ENCODE measurements around the gene BEND6. TPM values are rescaled to one million over a fixed set of nuclear protein-coding genes. Genes with fewer than 3 reads are reported as not detected.

BEND6 gene
- total and polyA plus RNA-seq, 2 of the 13 experiments (the other 11 are each of a cell fraction or from before 2014, with no cell fraction given) = 0.20 to 0.21 TPM

DNA sequence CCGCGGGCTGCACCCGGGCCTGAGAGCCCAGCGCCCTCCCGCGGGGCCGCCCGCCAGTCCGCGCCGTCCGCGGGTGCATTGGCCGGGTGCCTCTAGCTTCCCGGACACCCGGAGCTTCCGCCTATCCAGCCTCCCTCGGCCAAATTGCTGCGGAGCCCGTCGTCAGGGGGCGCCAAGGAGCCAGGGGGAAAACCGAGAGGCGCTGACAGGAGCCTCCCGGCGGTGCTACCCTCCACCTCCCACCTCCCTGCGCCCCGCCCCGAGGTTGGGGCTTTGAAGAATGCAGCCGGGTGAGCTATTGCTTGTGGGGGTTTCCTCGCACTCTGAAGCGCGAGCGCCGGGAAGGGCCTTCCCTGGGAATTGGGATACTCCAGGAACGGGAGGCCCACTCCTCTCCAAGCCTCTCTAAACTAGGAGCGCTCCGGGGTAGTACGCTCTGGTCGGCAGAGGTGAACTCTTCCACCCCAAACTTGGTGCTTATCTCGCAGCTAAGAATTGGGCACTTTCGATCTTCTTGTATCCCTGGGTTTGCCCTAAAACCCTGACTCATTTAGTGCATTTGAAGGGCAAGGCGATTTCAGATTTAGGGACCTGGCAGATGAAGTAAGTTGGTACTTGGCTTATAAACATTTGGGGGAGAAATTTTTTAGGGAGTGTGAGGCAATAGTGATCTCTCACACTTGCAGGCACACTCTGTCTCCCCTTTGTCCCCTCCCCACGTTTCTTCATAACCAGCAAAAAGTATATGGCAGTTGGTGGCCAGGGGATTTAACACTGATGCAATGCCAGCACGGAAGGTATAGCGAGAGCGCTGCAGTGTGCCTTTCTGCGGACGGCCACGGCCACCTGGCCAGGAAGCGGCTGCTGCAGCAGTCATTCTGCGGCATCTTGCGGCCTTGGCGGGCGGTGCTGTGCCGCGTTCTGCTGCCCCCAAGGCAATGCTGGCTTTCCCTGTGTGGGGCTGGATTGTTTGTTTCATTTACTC, 556 bp downstream of the BEND6 start (continued):
- TF ChIP-seq, protein P1, sequence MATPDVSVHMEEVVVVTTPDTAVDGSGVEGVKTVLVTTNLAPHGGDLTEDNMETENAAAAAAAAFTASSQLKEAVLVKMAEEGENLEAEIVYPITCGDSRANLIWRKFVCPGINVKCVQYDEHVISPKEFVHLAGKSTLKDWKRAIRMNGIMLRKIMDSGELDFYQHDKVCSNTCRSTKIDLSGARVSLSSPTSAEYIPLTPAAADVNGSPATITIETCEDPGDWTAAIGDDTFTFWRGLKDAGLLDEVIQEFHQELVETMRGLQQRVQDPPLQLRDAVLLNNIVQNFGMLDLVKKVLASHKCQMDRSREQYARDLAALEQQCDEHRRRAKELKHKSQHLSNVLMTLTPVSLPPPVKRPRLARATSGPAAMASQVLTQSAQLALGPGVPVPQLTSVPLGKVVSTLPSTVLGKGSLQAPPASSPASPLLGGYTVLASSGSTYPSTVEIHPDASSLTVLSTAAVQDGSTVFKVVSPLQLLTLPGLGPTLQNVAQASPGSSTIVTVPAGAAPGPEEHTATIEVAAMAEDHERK (CRISPR knock-in tag; IDR thresholded peaks at IDR 0.05; ENCODE audit: low read depth) = no peak
- TF ChIP-seq RXRA (CRISPR knock-in tag; IDR thresholded peaks at IDR 0.05) = peak; percentile 56
- no peak for TF ChIP-seq ZNF562 (CRISPR knock-in tag; IDR thresholded peaks at IDR 0.05; ENCODE audit: borderline replicate concordance)
- no peak for TF ChIP-seq CREM (IDR thresholded peaks at IDR 0.05)
- no peak for TF ChIP-seq CREM (CRISPR knock-in tag; IDR thresholded peaks at IDR 0.05)
- TF ChIP-seq ZNF281 (CRISPR knock-in tag; IDR thresholded peaks at IDR 0.05; ENCODE audit: borderline replicate concordance) = peak; percentile 18; the same call in 1 of the 2 replicates
- peak; percentile 36; the same call in 1 of the 2 replicates for TF ChIP-seq TGIF2 (CRISPR knock-in tag; IDR thresholded peaks at IDR 0.05)
- peak; percentile 51; the same call in 1 of the 2 replicates for TF ChIP-seq SALL1 (CRISPR knock-in tag; IDR thresholded peaks at IDR 0.05)
- no peak for TF ChIP-seq ZNF660 (CRISPR knock-in tag; IDR thresholded peaks at IDR 0.05; ENCODE audit: borderline replicate concordance, low read depth)
- TF ChIP-seq MYNN (CRISPR knock-in tag; IDR thresholded peaks at IDR 0.05; ENCODE audit: low read depth) = 0 out of 2 replicates have a peak, but pooled peaks have one; percentile 69
- no peak for TF ChIP-seq KDM6A (CRISPR knock-in tag; IDR thresholded peaks at IDR 0.05; ENCODE audit: low read depth)
- no peak for TF ChIP-seq ETS1 (CRISPR knock-in tag; IDR thresholded peaks at IDR 0.05)
- no peak for TF ChIP-seq NR2F1 (CRISPR knock-in tag; IDR thresholded peaks at IDR 0.05)
- no peak for TF ChIP-seq ZNF484 (CRISPR knock-in tag; IDR thresholded peaks at IDR 0.05; ENCODE audit: borderline replicate concordance, low read depth)
- no peak for TF ChIP-seq NCOA1 (CRISPR knock-in tag; IDR thresholded peaks at IDR 0.05)
- no peak for TF ChIP-seq MTF1 (CRISPR knock-in tag; IDR thresholded peaks at IDR 0.05)
- TF ChIP-seq HOXA3 (CRISPR knock-in tag; IDR thresholded peaks at IDR 0.05) = peak; percentile 36; the same call in 1 of the 2 replicates
- no peak for TF ChIP-seq SRSF4 (IDR thresholded peaks at IDR 0.05; ENCODE audit: low read depth, low read length, poor library complexity, severe bottlenecking)
- TF ChIP-seq MZF1 (CRISPR knock-in tag; IDR thresholded peaks at IDR 0.05; ENCODE audit: borderline replicate concordance) = no peak
- peak; percentile 81 for TF ChIP-seq GABPB1 (CRISPR knock-in tag; IDR thresholded peaks at IDR 0.05)
- no peak for TF ChIP-seq RFX3 (CRISPR knock-in tag; IDR thresholded peaks at IDR 0.05)
- TF ChIP-seq ZZZ3 (CRISPR knock-in tag; IDR thresholded peaks at IDR 0.05; ENCODE audit: borderline replicate concordance) = no peak
- TF ChIP-seq ZNF264 (CRISPR knock-in tag; IDR thresholded peaks at IDR 0.05) = peak; percentile 76; the same call in 1 of the 2 replicates
